Central memory CD8-positive, alpha-beta T cell (primary cell): ENCODE measurements around the gene NMNAT3.

ENCODE experiments used
- ATAC-seq: fragments of 150-1000 bp; cut with Tn5 transposase; replicated peaks from 2 replicates; pipeline ENCODE4 v1.10.0; 2022; ENCODE audit warnings: mild to moderate bottlenecking, moderate FRiP score, moderate number of reproducible peaks; ENCODE audit not compliant: poor library complexity, severe bottlenecking; ENCODE audit errors: extremely low read depth
- DNase-seq, 2 donors: peaks; one replicate each; pipeline ENCODE4 v3.0.0; 2021; ENCODE audit warnings: low spot score in 2 of 2
- H3K27ac Mint-ChIP-seq: one replicate; pipeline ENCODE4 v1.8.0; 2022; ENCODE audit warnings: low read depth, mild to moderate bottlenecking, moderate library complexity, mixed read lengths
- H3K27me3 Mint-ChIP-seq: one replicate; pipeline ENCODE4 v1.8.0; 2022; ENCODE audit warnings: mixed read lengths
- H3K36me3 Mint-ChIP-seq: one replicate; pipeline ENCODE4 v1.8.0; 2022; ENCODE audit warnings: mild to moderate bottlenecking, moderate library complexity, mixed read lengths; ENCODE audit not compliant: insufficient read depth
- H3K4me1 Mint-ChIP-seq: one replicate; pipeline ENCODE4 v1.8.0; 2022; ENCODE audit warnings: mixed read lengths
- H3K4me3 Mint-ChIP-seq: one replicate; pipeline ENCODE4 v1.8.0; 2022; ENCODE audit warnings: mild to moderate bottlenecking, moderate library complexity, mixed read lengths
- H3K9me3 Mint-ChIP-seq: one replicate; pipeline ENCODE4 v1.8.0; 2022; ENCODE audit warnings: mixed read lengths

The NMNAT3 gene

GRCh38 chr3:139538733-139539132, 139.0 kb downstream of the NMNAT3 start:
- ATAC-seq (no peak), DNase-seq (no peak)
- H3K4me3 Mint-ChIP-seq, result no peak overlapping the region
- peaks cover 49% of the 10 kb centered on the region for H3K27me3 Mint-ChIP-seq
- no peaks in the 10 kb centered on the region for H3K9me3 Mint-ChIP-seq
- no peak overlapping the region for H3K27ac Mint-ChIP-seq
- no peaks in the 10 kb centered on the region for H3K4me1 Mint-ChIP-seq
- no peaks in the 10 kb centered on the region for H3K36me3 Mint-ChIP-seq

GRCh38 chr3:139537795-139538621, 139.8 kb downstream of the NMNAT3 start:
- peaks cover 1% of the 10 kb centered on the region for H3K36me3 Mint-ChIP-seq
- no peaks in the 10 kb centered on the region for H3K9me3 Mint-ChIP-seq
- no peak overlapping the region for H3K4me3 Mint-ChIP-seq
- ATAC-seq (no peak), DNase-seq (no peak)
- H3K27me3 Mint-ChIP-seq, result peaks cover 47% of the 10 kb centered on the region
- H3K4me1 Mint-ChIP-seq, result no peaks in the 10 kb centered on the region
- no peak overlapping the region for H3K27ac Mint-ChIP-seq

- Mint-ChIP-seq H3K4me1 (no peaks in the 10 kb centered on the region), H3K27me3 (peaks cover 41% of the 10 kb centered on the region), H3K27ac (no peak overlapping the region), H3K36me3 (peaks cover 1% of the 10 kb centered on the region), H3K4me3 (no peak overlapping the region), H3K9me3 (no peaks in the 10 kb centered on the region)
- DNase-seq (no peak), ATAC-seq (no peak)
Measured at GRCh38 chr3:139537361-139537760, 140.4 kb downstream of the NMNAT3 start.

- no peaks in the 10 kb centered on the region for H3K9me3 Mint-ChIP-seq
- no peaks in the 10 kb centered on the region for H3K4me1 Mint-ChIP-seq
- no peak overlapping the region for H3K27ac Mint-ChIP-seq
- no peak overlapping the region for H3K4me3 Mint-ChIP-seq
- H3K27me3 Mint-ChIP-seq, result peaks cover 19% of the 10 kb centered on the region
- DNase-seq (no peak), ATAC-seq (no peak)
- peaks cover 1% of the 10 kb centered on the region for H3K36me3 Mint-ChIP-seq
Measured at GRCh38 chr3:139534992-139535879, 142.5 kb downstream of the NMNAT3 start.

- DNase-seq (no peak), ATAC-seq (no peak)
- no peaks in the 10 kb centered on the region for H3K9me3 Mint-ChIP-seq
- no peaks in the 10 kb centered on the region for H3K4me1 Mint-ChIP-seq
- peaks cover 1% of the 10 kb centered on the region for H3K36me3 Mint-ChIP-seq
- H3K27ac Mint-ChIP-seq, result no peak overlapping the region
- no peak overlapping the region for H3K4me3 Mint-ChIP-seq
- H3K27me3 Mint-ChIP-seq, result peaks cover 19% of the 10 kb centered on the region
Measured at GRCh38 chr3:139534455-139534812, 143.3 kb downstream of the NMNAT3 start.

- Mint-ChIP-seq H3K36me3 (peaks cover 1% of the 10 kb centered on the region), H3K9me3 (no peaks in the 10 kb centered on the region), H3K27ac (no peak overlapping the region), H3K4me1 (no peaks in the 10 kb centered on the region), H3K27me3 (peaks cover 18% of the 10 kb centered on the region), H3K4me3 (no peak overlapping the region)
- DNase-seq (no peak), ATAC-seq (no peak)
Measured at GRCh38 chr3:139533781-139534454, 143.9 kb downstream of the NMNAT3 start.

- H3K36me3 Mint-ChIP-seq, result peaks cover 1% of the 10 kb centered on the region
- no peak overlapping the region for H3K4me3 Mint-ChIP-seq
- peaks cover 8% of the 10 kb centered on the region for H3K27me3 Mint-ChIP-seq
- H3K4me1 Mint-ChIP-seq, result no peaks in the 10 kb centered on the region
- ATAC-seq, result no peak
- no peak for DNase-seq
- H3K27ac Mint-ChIP-seq, result no peak overlapping the region
- H3K9me3 Mint-ChIP-seq, result no peaks in the 10 kb centered on the region
Measured at GRCh38 chr3:139532976-139533375, 144.8 kb downstream of the NMNAT3 start.

- Mint-ChIP-seq H3K27ac (no peak overlapping the region), H3K27me3 (no peaks in the 10 kb centered on the region), H3K9me3 (no peaks in the 10 kb centered on the region), H3K4me1 (no peaks in the 10 kb centered on the region), H3K4me3 (no peak overlapping the region), H3K36me3 (peaks cover 3% of the 10 kb centered on the region)
- ATAC-seq, result no peak
- DNase-seq, result no peak
Measured at GRCh38 chr3:139530717-139531116, 147.1 kb downstream of the NMNAT3 start.

- no peak for DNase-seq
Measured at GRCh38 chr3:139529662-139530061, 148.1 kb downstream of the NMNAT3 start.

GRCh38 chr3:139528924-139529323, 148.8 kb downstream of the NMNAT3 start:
- Mint-ChIP-seq H3K27ac (no peak overlapping the region), H3K27me3 (no peaks in the 10 kb centered on the region)

More at GRCh38 chr3:139529662-139530061, 148.1 kb downstream of the NMNAT3 start:
- H3K27ac Mint-ChIP-seq, result no peak overlapping the region
- no peaks in the 10 kb centered on the region for H3K27me3 Mint-ChIP-seq
- H3K9me3 Mint-ChIP-seq, result no peaks in the 10 kb centered on the region
- H3K4me1 Mint-ChIP-seq, result no peaks in the 10 kb centered on the region
- peaks cover 3% of the 10 kb centered on the region for H3K36me3 Mint-ChIP-seq
- H3K4me3 Mint-ChIP-seq, result no peak overlapping the region
- ATAC-seq, result no peak

GRCh38 chr3:139528281-139528680, 149.5 kb downstream of the NMNAT3 start:
- no peak overlapping the region for H3K4me3 Mint-ChIP-seq
- ATAC-seq, result no peak
- H3K4me1 Mint-ChIP-seq, result no peaks in the 10 kb centered on the region
- no peak overlapping the region for H3K27ac Mint-ChIP-seq
- peaks cover 2% of the 10 kb centered on the region for H3K36me3 Mint-ChIP-seq
- no peaks in the 10 kb centered on the region for H3K27me3 Mint-ChIP-seq
- DNase-seq, result no peak
- no peaks in the 10 kb centered on the region for H3K9me3 Mint-ChIP-seq

More at GRCh38 chr3:139528924-139529323, 148.8 kb downstream of the NMNAT3 start:
- ATAC-seq (no peak), DNase-seq (no peak)
- Mint-ChIP-seq H3K36me3 (peaks cover 3% of the 10 kb centered on the region), H3K4me3 (no peak overlapping the region), H3K9me3 (no peaks in the 10 kb centered on the region), H3K4me1 (no peaks in the 10 kb centered on the region)

GRCh38 chr3:139527265-139527664, 150.5 kb downstream of the NMNAT3 start:
- Mint-ChIP-seq H3K4me3 (no peak overlapping the region), H3K27ac (no peak overlapping the region), H3K9me3 (no peaks in the 10 kb centered on the region), H3K4me1 (no peaks in the 10 kb centered on the region), H3K36me3 (peaks cover 2% of the 10 kb centered on the region), H3K27me3 (no peaks in the 10 kb centered on the region)
- DNase-seq, result no peak
- no peak for ATAC-seq
